Stimulated activated CD8-positive, alpha-beta memory T cell treated with anti-CD3 and anti-CD28 coated beads, Interleukin-12 subunit alpha, Interleukin-12 subunit beta, amount 100 ng/mL, for 4 hours (primary cell): ENCODE measurements around the gene ZNF98.

Source experiments
- DNase-seq: peaks from one replicate; pipeline ENCODE4 v3.0.0-alpha.2; 2020; ENCODE audit warnings: low read depth

ZNF98 gene

DNA sequence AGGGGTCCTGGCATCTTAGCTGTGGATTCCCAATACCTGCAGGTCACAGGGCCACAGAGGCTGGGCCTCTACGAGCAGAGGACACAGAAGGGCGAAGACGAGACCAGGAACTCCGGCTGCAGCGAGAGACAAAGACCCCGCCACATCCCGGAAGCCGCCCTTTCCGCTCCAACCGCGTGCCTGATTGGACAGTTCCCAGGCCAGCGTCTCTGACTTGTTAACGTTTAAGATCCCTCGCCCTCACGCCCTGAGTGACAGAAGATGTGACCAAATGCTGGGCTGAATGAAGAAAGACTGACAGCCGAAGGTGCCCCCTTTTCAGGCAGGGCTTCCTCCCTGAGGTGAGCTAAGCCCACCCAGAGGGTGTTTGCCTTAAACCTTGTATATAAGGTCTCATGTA is at the start of gene ZNF98:
ZNF98 (minus strand) TSS at position 136 of the 400 bp plus-strand sequence; CDS start at position 14, 122 bp downstream.
- DNase-seq: no peak

DNA sequence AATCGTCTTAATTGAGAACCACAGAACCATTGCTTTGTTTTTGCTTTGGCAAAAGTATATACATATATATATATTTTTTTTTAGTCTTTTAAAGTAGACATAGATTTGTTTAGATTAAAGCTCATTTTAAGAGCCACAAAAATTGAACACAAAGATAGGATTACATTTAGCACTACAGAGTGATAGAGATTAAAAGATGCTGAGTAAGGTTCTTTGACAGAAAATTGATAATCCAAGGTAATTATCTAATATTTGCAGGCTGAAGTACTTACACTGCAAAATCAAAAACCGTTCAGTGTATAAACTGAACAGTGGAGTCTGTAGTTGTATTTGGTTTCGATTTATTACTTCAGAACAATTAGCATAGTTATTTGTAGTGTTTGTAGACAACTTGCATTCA is 24.5 kb upstream of the ZNF98 start:
- DNase-seq: no peak

DNA sequence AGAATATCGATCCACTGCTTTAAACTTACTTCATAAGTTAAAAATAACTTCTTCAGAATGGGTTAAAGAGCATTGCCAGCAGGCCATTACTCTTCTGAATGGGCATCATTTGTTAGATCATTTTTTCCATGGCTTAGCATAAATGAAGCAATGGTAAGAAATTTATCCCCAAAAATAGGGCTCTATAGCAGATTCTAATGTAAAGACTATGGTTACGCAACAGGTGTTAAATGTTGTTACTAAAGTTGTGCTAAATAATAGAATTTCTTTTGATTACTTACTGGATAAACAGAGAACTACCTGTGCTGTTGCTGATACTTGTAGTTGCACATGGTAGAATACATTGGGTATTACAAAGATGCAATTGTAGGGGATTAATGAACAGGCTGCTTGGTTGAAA is 15.9 kb upstream of the ZNF98 start:
- DNase-seq: no peak

- DNase-seq: no peak
Measured at GRCh38 chr19:22427960-22428913, 6.1 kb upstream of the ZNF98 start.

DNA sequence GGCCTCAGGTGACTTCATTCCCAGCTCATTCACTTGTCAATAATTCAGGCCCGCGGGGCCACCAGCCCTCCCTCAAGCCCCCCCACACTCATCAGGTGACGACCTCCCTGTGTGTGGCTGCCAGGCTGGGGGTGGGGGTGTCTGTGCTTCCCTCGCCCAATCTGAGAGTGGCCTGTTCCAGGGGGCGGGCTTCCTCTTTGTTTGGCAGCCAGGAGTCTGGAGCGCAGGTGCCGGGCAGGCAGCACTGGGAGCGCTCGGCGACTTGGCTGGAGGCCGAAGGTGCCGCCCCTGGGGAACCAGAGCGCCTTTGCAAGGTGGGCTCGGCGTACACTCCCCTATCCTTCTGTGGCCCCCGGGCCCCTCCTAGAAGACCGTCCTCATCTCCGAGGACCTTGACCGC is 5.4 kb upstream of the ZNF98 start:
- DNase-seq: no peak

DNA sequence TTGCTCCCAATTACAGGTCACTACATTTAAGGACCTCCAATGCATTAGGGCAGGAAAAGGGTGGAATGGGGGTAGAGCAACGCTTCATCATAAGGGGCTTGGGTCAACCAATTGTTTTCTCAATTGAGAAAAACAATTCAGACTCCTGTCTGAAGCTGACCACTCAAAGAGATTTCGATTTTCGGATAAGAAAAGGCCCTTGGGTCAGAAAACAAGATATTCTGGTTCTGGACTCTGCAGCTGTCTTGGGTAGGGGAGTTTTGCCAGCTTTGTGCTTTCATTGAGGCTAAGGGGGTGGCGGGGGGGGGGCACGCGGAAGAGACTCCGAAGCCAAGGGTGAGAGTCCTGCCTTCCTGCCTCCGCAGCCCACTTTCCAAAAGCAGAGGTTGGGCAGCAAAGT is 4.8 kb upstream of the ZNF98 start:
- no peak for DNase-seq

DNA sequence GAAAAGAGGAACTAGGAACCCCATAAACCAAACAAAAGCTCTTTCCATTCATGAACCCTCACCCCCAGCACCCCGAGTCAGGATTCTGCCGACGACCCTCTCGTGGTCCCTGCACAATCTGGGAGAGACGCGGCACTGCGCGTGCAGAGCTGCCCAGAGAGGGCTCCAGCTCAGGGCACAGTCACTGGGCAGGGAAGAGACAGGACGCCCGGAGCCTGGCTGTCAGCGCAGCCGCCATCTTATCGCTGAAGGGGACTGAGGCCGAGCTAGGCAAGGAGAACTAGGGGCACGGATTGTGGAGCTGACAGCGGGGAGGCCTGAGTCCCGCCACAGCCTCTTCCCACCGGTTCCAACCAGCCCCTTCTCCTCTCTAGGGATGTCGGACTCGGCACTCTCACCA is 349 bp downstream of the ZNF98 start:
- no peak for DNase-seq

- no peak for DNase-seq
Measured at GRCh38 chr19:22354665-22355064, 67.5 kb downstream of the ZNF98 start.
